Measurements from ENCODE around the gene TRAPPC3L. TPM values are rescaled to one million over a fixed set of nuclear protein-coding genes. Genes with fewer than 3 reads are reported as not detected.

Gene TRAPPC3L
- polyA plus RNA-seq, 1 donor from 2014 or later: not detected

DNA sequence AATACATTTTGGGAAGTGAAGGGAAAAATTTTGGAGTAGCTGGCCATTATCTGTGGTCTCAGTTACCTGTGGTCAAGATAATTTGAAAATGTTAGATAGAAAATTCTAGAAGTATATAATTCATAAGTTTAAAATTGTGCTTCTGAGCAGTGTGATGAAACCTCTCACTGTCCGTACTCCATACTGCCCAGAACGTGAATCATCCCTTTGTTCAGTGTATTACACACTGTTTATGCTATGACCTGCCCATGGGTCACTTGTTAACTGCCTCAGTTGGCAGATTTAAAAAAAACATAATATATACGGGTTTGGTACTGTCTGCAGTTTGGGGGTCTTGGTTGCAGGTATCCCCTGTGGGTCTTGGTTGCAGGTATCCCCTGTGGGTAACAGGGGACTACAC lies 38.2 kb downstream of the TRAPPC3L start:
- Histone ChIP-seq H4K20me1 (ENCODE audit: insufficient read depth) (no peaks in the 10 kb centered on the region), H2AFZ (ENCODE audit: low read depth, low read length) (no peak overlapping the region), H3K4me2 (ENCODE audit: low read length) (no peak overlapping the region), H3K27me3 (ENCODE audit: insufficient read depth, low read depth, low read length) (no peaks in the 10 kb centered on the region), H3K36me3 (ENCODE audit: insufficient read depth, low read length) (no peaks in the 10 kb centered on the region), H3K9me3 (ENCODE audit: low read length) (peaks cover 3% of the 10 kb centered on the region), H3K79me2 (replicated peaks; ENCODE audit: insufficient read depth, low read length) (no peaks in the 10 kb centered on the region), H3K9ac (ENCODE audit: low read length) (no peak overlapping the region), H3K9me2 (ENCODE audit: insufficient read depth, low read length) (no peaks in the 10 kb centered on the region), H3K4me3 (ENCODE audit: low read length) (no peak overlapping the region), H3K27ac (ENCODE audit: low read length) (no peak overlapping the region), H3F3A (ENCODE audit: insufficient read depth, low read length, poor library complexity, severe bottlenecking) (no peaks in the 10 kb centered on the region)
- TF ChIP-seq SMC3 (conservative IDR thresholded peaks at IDR 0.05; ENCODE audit: poor library complexity): no peak
- no peak for TF ChIP-seq EP300 (conservative IDR thresholded peaks at IDR 0.05; ENCODE audit: poor library complexity, severe bottlenecking)
- TF ChIP-seq EZH2 (IDR thresholded peaks at IDR 0.05; ENCODE audit: borderline replicate concordance, insufficient read depth, low read length, poor library complexity, severe bottlenecking): no peak
- TF ChIP-seq, protein P1, sequence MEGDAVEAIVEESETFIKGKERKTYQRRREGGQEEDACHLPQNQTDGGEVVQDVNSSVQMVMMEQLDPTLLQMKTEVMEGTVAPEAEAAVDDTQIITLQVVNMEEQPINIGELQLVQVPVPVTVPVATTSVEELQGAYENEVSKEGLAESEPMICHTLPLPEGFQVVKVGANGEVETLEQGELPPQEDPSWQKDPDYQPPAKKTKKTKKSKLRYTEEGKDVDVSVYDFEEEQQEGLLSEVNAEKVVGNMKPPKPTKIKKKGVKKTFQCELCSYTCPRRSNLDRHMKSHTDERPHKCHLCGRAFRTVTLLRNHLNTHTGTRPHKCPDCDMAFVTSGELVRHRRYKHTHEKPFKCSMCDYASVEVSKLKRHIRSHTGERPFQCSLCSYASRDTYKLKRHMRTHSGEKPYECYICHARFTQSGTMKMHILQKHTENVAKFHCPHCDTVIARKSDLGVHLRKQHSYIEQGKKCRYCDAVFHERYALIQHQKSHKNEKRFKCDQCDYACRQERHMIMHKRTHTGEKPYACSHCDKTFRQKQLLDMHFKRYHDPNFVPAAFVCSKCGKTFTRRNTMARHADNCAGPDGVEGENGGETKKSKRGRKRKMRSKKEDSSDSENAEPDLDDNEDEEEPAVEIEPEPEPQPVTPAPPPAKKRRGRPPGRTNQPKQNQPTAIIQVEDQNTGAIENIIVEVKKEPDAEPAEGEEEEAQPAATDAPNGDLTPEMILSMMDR (IDR thresholded peaks at IDR 0.05; ENCODE audit: poor library complexity, severe bottlenecking): no peak
- TF ChIP-seq RAD21 (conservative IDR thresholded peaks at IDR 0.05): no peak
- TF ChIP-seq POLR2AphosphoS5 (IDR thresholded peaks at IDR 0.05): no peak
- no peak for TF ChIP-seq TAF1 (IDR thresholded peaks at IDR 0.05; ENCODE audit: low read depth)
- TF ChIP-seq, protein P2, sequence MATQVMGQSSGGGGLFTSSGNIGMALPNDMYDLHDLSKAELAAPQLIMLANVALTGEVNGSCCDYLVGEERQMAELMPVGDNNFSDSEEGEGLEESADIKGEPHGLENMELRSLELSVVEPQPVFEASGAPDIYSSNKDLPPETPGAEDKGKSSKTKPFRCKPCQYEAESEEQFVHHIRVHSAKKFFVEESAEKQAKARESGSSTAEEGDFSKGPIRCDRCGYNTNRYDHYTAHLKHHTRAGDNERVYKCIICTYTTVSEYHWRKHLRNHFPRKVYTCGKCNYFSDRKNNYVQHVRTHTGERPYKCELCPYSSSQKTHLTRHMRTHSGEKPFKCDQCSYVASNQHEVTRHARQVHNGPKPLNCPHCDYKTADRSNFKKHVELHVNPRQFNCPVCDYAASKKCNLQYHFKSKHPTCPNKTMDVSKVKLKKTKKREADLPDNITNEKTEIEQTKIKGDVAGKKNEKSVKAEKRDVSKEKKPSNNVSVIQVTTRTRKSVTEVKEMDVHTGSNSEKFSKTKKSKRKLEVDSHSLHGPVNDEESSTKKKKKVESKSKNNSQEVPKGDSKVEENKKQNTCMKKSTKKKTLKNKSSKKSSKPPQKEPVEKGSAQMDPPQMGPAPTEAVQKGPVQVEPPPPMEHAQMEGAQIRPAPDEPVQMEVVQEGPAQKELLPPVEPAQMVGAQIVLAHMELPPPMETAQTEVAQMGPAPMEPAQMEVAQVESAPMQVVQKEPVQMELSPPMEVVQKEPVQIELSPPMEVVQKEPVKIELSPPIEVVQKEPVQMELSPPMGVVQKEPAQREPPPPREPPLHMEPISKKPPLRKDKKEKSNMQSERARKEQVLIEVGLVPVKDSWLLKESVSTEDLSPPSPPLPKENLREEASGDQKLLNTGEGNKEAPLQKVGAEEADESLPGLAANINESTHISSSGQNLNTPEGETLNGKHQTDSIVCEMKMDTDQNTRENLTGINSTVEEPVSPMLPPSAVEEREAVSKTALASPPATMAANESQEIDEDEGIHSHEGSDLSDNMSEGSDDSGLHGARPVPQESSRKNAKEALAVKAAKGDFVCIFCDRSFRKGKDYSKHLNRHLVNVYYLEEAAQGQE (IDR thresholded peaks at IDR 0.05; ENCODE audit: borderline replicate concordance): no peak
- TF ChIP-seq MXI1 (conservative IDR thresholded peaks at IDR 0.05; ENCODE audit: poor library complexity, severe bottlenecking): no peak

DNA sequence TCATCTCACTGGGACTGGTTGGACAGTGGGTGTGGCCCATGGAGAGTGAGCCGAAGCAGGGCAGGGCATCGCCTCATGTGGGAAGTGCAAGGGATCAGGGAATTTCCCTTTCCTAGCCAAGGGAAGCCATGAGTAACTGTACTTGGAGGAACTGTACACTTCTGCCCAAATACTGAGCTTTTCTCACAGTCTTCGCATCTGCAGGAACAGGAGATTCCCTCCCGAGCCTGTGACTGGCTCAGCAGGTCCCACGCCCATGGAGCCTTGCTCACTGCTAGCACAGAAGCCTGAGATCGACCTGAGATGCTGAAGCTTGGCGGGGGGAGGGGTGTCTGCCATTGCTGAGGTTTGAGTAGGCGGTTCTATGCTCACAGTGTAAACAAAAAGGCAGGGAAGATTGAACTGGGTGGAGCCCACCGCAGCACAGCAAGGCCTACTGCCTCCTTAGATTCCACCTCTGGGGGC lies 44.5 kb downstream of the TRAPPC3L start:
- Histone ChIP-seq H3K27ac (ENCODE audit: low read length) (no peak overlapping the region), H3K9ac (ENCODE audit: low read length) (no peak overlapping the region), H3K79me2 (replicated peaks; ENCODE audit: insufficient read depth, low read length) (no peaks in the 10 kb centered on the region), H4K20me1 (ENCODE audit: insufficient read depth) (no peaks in the 10 kb centered on the region), H3F3A (ENCODE audit: insufficient read depth, low read length, poor library complexity, severe bottlenecking) (no peaks in the 10 kb centered on the region), H3K9me2 (ENCODE audit: insufficient read depth, low read length) (no peaks in the 10 kb centered on the region), H3K9me3 (ENCODE audit: low read length) (no peaks in the 10 kb centered on the region), H3K36me3 (ENCODE audit: insufficient read depth, low read length) (no peaks in the 10 kb centered on the region), H3K4me2 (ENCODE audit: low read length) (no peak overlapping the region), H2AFZ (ENCODE audit: low read depth, low read length) (no peak overlapping the region), H3K4me3 (ENCODE audit: low read length) (no peak overlapping the region), H3K27me3 (ENCODE audit: insufficient read depth, low read depth, low read length) (no peaks in the 10 kb centered on the region)
- TF ChIP-seq, protein P1 (IDR thresholded peaks at IDR 0.05; ENCODE audit: poor library complexity, severe bottlenecking): no peak
- TF ChIP-seq, protein P2 (IDR thresholded peaks at IDR 0.05; ENCODE audit: borderline replicate concordance): no peak
- no peak for TF ChIP-seq EZH2 (IDR thresholded peaks at IDR 0.05; ENCODE audit: borderline replicate concordance, insufficient read depth, low read length, poor library complexity, severe bottlenecking)
- no peak for TF ChIP-seq POLR2AphosphoS5 (IDR thresholded peaks at IDR 0.05)
- TF ChIP-seq TAF1 (IDR thresholded peaks at IDR 0.05; ENCODE audit: low read depth): no peak

Data from neural cell (in vitro differentiated cells).